Measurements from ENCODE around the gene ETFRF1.

The ETFRF1 gene

GRCh38 chr12:25189656-25190055, 5.4 kb upstream of the ETFRF1 start:
- TF ChIP-seq CTCF (IDR thresholded peaks at IDR 0.05; ENCODE audit: extremely low read depth, insufficient read depth, missing control alignments), result no peak
- DNase-seq (ENCODE audit: low spot score), result no peak
- in situ Hi-C loops (cut with MboI; ENCODE audit: low pct_unique_long_range_greater_than_20kb, low sequenced_read_pairs, unreplicated experiment), result no loop called here

DNA sequence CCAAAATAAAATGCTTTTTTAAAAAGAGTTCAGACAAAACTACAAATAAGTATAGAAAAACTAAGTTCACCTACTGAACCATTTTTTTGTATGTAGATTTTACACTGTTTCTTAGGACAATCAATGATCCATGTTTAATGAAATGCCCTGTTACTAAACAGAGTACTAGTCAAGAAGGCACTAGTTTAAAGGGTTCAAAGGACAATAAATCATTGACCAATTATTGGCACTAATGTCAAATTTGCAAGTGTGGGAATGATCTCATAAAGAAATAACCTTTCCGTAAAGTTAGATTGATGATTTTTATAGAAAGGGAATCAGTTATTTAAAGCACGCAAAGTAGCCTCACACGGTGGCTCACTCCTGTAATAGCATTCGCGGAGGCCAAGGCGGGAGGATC, 4.2 kb upstream of the ETFRF1 start:
- in situ Hi-C loops (cut with MboI; ENCODE audit: low pct_unique_long_range_greater_than_20kb, low sequenced_read_pairs, unreplicated experiment), result no loop called here
- no peak for TF ChIP-seq CTCF (IDR thresholded peaks at IDR 0.05; ENCODE audit: extremely low read depth, insufficient read depth, missing control alignments)
- DNase-seq (ENCODE audit: low spot score), result no peak

- no peak for DNase-seq (ENCODE audit: low spot score)
- in situ Hi-C loops (cut with MboI; ENCODE audit: low pct_unique_long_range_greater_than_20kb, low sequenced_read_pairs, unreplicated experiment), result no loop called here
- no peak for TF ChIP-seq CTCF (IDR thresholded peaks at IDR 0.05; ENCODE audit: extremely low read depth, insufficient read depth, missing control alignments)
These were observed 823 bp upstream of the ETFRF1 start for GRCh38 chr12:25194214-25194613.

DNA sequence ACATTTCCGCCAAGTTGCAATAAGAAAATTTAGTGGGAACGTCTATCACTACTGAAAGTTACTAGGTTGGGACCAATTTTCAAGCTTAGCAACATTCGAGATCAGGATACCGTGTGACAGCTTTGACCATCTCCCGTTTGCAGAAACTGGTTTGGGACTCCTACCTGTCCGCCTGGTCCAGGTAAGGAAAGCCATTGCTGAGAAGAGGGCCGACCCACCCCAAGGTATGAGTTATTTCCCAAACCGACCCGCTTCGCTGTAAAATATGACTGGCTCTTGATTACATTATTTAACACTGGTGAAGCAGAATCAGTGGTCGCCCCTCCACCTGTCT, 348 bp upstream of the ETFRF1 start:
- in situ Hi-C loops (cut with MboI; ENCODE audit: low pct_unique_long_range_greater_than_20kb, low sequenced_read_pairs, unreplicated experiment), result no loop called here
- DNase-seq (ENCODE audit: low spot score), result no peak
- no peak for TF ChIP-seq CTCF (IDR thresholded peaks at IDR 0.05; ENCODE audit: extremely low read depth, insufficient read depth, missing control alignments)

DNA sequence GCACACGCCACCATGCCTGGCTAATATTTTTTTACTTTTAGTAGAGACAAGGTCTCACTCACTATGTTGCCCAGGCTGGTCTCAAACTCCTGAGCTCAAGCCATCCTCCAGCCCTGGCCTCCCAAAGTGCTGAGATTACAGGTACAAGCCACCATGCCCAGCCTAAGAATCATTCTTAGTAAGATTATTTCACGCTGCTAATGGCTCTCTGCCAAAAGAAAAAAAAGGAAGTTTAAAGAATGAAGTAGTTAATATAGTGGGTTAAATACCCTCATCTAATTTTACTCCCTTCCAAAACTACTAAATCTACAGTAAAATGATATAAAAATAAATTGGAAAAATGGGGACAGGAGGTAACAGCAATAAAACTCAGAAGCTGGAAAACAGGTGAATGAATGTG, 2.6 kb downstream of the ETFRF1 start:
- no peak for DNase-seq (ENCODE audit: low spot score)
- no peak for TF ChIP-seq CTCF (IDR thresholded peaks at IDR 0.05; ENCODE audit: extremely low read depth, insufficient read depth, missing control alignments)
- in situ Hi-C loops (cut with MboI; ENCODE audit: low pct_unique_long_range_greater_than_20kb, low sequenced_read_pairs, unreplicated experiment), result no loop called here

GRCh38 chr12:25200703-25201102, 5.7 kb downstream of the ETFRF1 start:
- TF ChIP-seq CTCF (IDR thresholded peaks at IDR 0.05; ENCODE audit: extremely low read depth, insufficient read depth, missing control alignments), result no peak
- in situ Hi-C loops (cut with MboI; ENCODE audit: low pct_unique_long_range_greater_than_20kb, low sequenced_read_pairs, unreplicated experiment), result no loop called here
- DNase-seq (ENCODE audit: low spot score), result no peak

DNA sequence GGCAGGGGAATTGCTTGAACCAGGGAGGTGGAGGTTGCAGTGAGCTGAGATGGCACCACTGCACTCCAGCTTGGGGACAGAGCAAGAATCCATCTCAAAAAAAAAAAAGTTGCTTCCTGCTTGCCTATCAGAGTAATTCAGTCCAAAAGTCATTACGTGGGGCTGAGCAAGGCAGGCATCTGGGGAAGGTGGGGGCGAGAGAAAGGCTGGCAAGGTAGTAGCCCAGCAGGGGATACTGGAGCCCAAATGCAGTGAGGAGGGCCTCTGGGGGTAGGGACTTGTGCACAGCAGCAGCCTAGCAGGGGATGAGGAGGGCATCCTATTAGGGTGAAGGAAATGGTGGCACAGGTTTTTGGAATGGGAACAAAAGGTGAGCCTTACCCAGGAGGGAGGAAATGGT, 7.1 kb downstream of the ETFRF1 start:
- no peak for TF ChIP-seq CTCF (IDR thresholded peaks at IDR 0.05; ENCODE audit: extremely low read depth, insufficient read depth, missing control alignments)
- in situ Hi-C loops (cut with MboI; ENCODE audit: low pct_unique_long_range_greater_than_20kb, low sequenced_read_pairs, unreplicated experiment), result no loop called here
- no peak for DNase-seq (ENCODE audit: low spot score)

Measured in GM13977 (cell line).